Prostate gland (tissue), 2 donors: ENCODE measurements around the gene IKBKG. TPM values are rescaled to one million over a fixed set of nuclear protein-coding genes. Genes with fewer than 3 reads are reported as not detected.

Experiments used
- DNase-seq: peaks from one replicate; pipeline ENCODE4 v3.0.0-alpha.2; 2019; ENCODE audit warnings: low spot score
- H3K27ac ChIP-seq, 2 donors: fragments of 200-600 bp; sonication (generic); 2 replicates each; pipeline ENCODE4 v1.5.1; 2017 to 2019
- H3K27me3 ChIP-seq: fragments of 200-600 bp; sonication (generic); replicated peaks from 2 replicates; pipeline ENCODE4 v1.5.1; 2019; ENCODE audit not compliant: insufficient read depth
- H3K36me3 ChIP-seq, 2 donors: fragments of 200-600 bp; sonication (generic); 1 replicate in 1 of 2; 2 replicates in 1 of 2; pipeline versions ENCODE4 v1.5.1 to v1.8.1; 2017 to 2019
- H3K4me1 ChIP-seq: fragments of 200-600 bp; sonication (generic); replicated peaks from 2 replicates; pipeline ENCODE4 v1.5.1; 2019
- H3K4me3 ChIP-seq, 2 donors: fragments of 200-600 bp; sonication (generic); 2 replicates each; pipeline ENCODE4 v1.5.1; 2017 to 2019
- H3K9me3 ChIP-seq: fragments of 200-600 bp; sonication (generic); 2 replicates; pipeline ENCODE4 v1.5.1; 2017
- CTCF ChIP-seq, 4 experiments: fragments of 200-600 bp in 2 of 4; fragments of 450-650 bp in 2 of 4; sonication (generic) in 2 of 4; IDR thresholded peaks; 1 replicate in 3 of 4; 2 replicates in 1 of 4; pipeline ENCODE4 v1.5.1; 2016 to 2019; ENCODE audit warnings: antibody characterized with exemption in 4 of 4, mild to moderate bottlenecking in 2 of 4, moderate library complexity in 2 of 4
- POLR2A ChIP-seq: fragments of 450-650 bp; IDR thresholded peaks from one replicate; pipeline ENCODE4 v1.6.1; 2016; ENCODE audit warnings: antibody characterized with exemption, mild to moderate bottlenecking
- POLR2AphosphoS5 ChIP-seq: sonication (generic); formaldehyde crosslinking; IDR thresholded peaks from one replicate; pipeline ENCODE4 v1.6.1; 2017; ENCODE audit warnings: antibody characterized with exemption
- WGBS: methylation state at CpG from one replicate; pipeline ENCODE4 v1.1.5; 2018; 5-methylcytosine and 5-hydroxymethylcytosine counted together
- intact Hi-C: fragments of 100-400 bp; cut with DNase I; formaldehyde crosslinking; loops from one replicate; pipeline ENCODE4 v1.14.2; 2022
- total RNA-seq, 2 donors: library from RNA; depleted of rRNA; stranded (reverse); fragments of >200 nt; gene quantifications; one replicate each; pipeline ENCODE4 v1.1.0, GENCODE V29; 2016

The IKBKG gene
- total RNA-seq, 2 donors from 2014 or later, result 16.4 to 31.7 TPM

GRCh38 chrX:154506483-154507332 is 40.7 kb upstream of the IKBKG start:
- TF ChIP-seq POLR2A, result no peak
- intact Hi-C loops, result no loop called here
- H3K4me3 ChIP-seq, result no peak overlapping the region
- H3K36me3 ChIP-seq, result no peaks in the 10 kb centered on the region
- 94% methylated on average over 18 of the region's 37 CpGs for WGBS
- no peak overlapping the region for H3K27ac ChIP-seq
- no peaks in the 10 kb centered on the region for H3K27me3 ChIP-seq
- H3K9me3 ChIP-seq, result no peaks in the 10 kb centered on the region
- no peaks in the 10 kb centered on the region for H3K4me1 ChIP-seq
- DNase-seq, result no peak

- Histone ChIP-seq H3K9me3 (no peaks in the 10 kb centered on the region), H3K27me3 (no peaks in the 10 kb centered on the region), H3K36me3 (no peaks in the 10 kb centered on the region)
These were observed 39.6 kb upstream of the IKBKG start for GRCh38 chrX:154507673-154508383.

GRCh38 chrX:154508384-154508745 is 39.1 kb upstream of the IKBKG start:
- intact Hi-C loops, result no loop called here
- no peaks in the 10 kb centered on the region for H3K9me3 ChIP-seq
- no peaks in the 10 kb centered on the region for H3K36me3 ChIP-seq
- no peaks in the 10 kb centered on the region for H3K4me1 ChIP-seq
- 80% methylated on average over 5 of the region's 13 CpGs for WGBS
- no peak overlapping the region for H3K27ac ChIP-seq
- no peak for TF ChIP-seq POLR2AphosphoS5
- no peak for TF ChIP-seq CTCF (IDR thresholded peaks at IDR 0.05)
- TF ChIP-seq POLR2A, result no peak
- no peaks in the 10 kb centered on the region for H3K27me3 ChIP-seq
- DNase-seq, result no peak
- H3K4me3 ChIP-seq, result no peak overlapping the region

More at GRCh38 chrX:154507673-154508383, 39.6 kb upstream of the IKBKG start:
- H3K4me3 ChIP-seq, result no peak overlapping the region
- no peak for TF ChIP-seq POLR2AphosphoS5
- no peak for TF ChIP-seq POLR2A
- no peak for TF ChIP-seq CTCF (IDR thresholded peaks at IDR 0.05)
- no peak overlapping the region for H3K27ac ChIP-seq
- WGBS, result 77% methylated on average over 14 of the region's 24 CpGs
- H3K4me1 ChIP-seq, result no peaks in the 10 kb centered on the region
- no peak for DNase-seq
- intact Hi-C loops, result no loop called here

DNA sequence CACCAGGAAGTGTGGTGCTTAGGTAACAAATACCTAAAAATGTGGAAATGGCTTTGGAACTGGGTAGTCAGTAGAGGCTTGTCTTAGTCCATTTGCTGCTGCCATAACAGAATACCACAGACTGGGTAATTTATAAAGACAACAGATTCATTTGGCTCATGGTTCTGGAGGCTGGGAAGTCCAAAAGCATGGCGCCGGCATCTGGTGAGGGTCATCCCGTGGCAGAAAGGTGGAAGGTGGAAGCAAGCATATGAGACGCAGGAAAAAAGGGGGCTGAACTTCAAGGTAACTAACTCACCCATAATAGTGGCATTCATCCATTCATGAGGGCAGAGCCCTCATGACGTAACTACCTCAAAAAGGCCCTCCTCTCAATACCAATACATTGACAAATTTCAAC is 38.0 kb upstream of the IKBKG start:
- 95% methylated on average over 5 of the region's 5 CpGs for WGBS
- no peaks in the 10 kb centered on the region for H3K36me3 ChIP-seq
- intact Hi-C loops, result no loop called here

More for the DNA sequence above, 38.0 kb upstream of the IKBKG start:
- TF ChIP-seq POLR2AphosphoS5, result no peak
- TF ChIP-seq CTCF (IDR thresholded peaks at IDR 0.05), result no peak
- no peak for TF ChIP-seq POLR2A
- H3K4me1 ChIP-seq, result no peaks in the 10 kb centered on the region
- H3K27me3 ChIP-seq, result no peaks in the 10 kb centered on the region
- no peaks in the 10 kb centered on the region for H3K9me3 ChIP-seq
- DNase-seq, result no peak
- H3K27ac ChIP-seq, result no peak overlapping the region
- H3K4me3 ChIP-seq, result no peak overlapping the region
